Naive B cell (primary cell): ENCODE results near the gene DYNLL1. TPM values are rescaled to one million over a fixed set of nuclear protein-coding genes. Genes with fewer than 3 reads are reported as not detected.
A peak's percentile ranks its signal among the peaks of the same experiment; 100 is the strongest.

Source experiments
- ATAC-seq, 2 donors: fragments of 150-1000 bp; cut with Tn5 transposase; 2 replicates each; pipeline ENCODE4 v1.10.0; 2021; ENCODE audit warnings: low read depth in 2 of 2, mild to moderate bottlenecking in 2 of 2, moderate library complexity in 2 of 2
- DNase-seq: peaks from one replicate; pipeline ENCODE4 v3.0.0; 2022
- H3K27ac Mint-ChIP-seq, 6 donors: one replicate each; pipeline ENCODE4 v1.8.0; 2020 to 2022; ENCODE audit warnings: mild to moderate bottlenecking in 6 of 6, mixed read lengths in 6 of 6, moderate library complexity in 5 of 6, inconsistent platforms in 2 of 6
- H3K27me3 Mint-ChIP-seq, 3 donors: one replicate each; pipeline ENCODE4 v1.8.0; 2021 to 2022; ENCODE audit warnings: mixed read lengths in 3 of 3, mild to moderate bottlenecking in 1 of 3
- H3K36me3 Mint-ChIP-seq, 2 donors: one replicate each; pipeline ENCODE4 v1.8.0; 2020 to 2022; ENCODE audit warnings: mixed read lengths in 2 of 2, inconsistent platforms in 1 of 2, mild to moderate bottlenecking in 1 of 2
- H3K4me1 Mint-ChIP-seq, 3 donors: one replicate each; pipeline ENCODE4 v1.8.0; 2020 to 2022; ENCODE audit warnings: mixed read lengths in 3 of 3, inconsistent platforms in 1 of 3, mild to moderate bottlenecking in 1 of 3, moderate library complexity in 1 of 3
- H3K4me3 Mint-ChIP-seq, 8 donors: one replicate each; pipeline ENCODE4 v1.8.0; 2020 to 2022; ENCODE audit warnings: mild to moderate bottlenecking in 8 of 8, mixed read lengths in 8 of 8, moderate library complexity in 8 of 8, inconsistent platforms in 2 of 8
- H3K9me3 Mint-ChIP-seq, 7 donors: one replicate each; pipeline ENCODE4 v1.8.0; 2020 to 2022; ENCODE audit warnings: mixed read lengths in 7 of 7, mild to moderate bottlenecking in 5 of 7, inconsistent platforms in 2 of 7, moderate library complexity in 1 of 7
- polyA plus RNA-seq, 6 donors: library from polyadenylated mRNA; unstranded; fragments of 300-500 nt; fragmentation: Illumina TruSeq; gene quantifications; one replicate each; pipeline ENCODE4 v1.2.3, GENCODE V29; 2021; ENCODE audit warnings: low read depth in 6 of 6

The DYNLL1 gene
- polyA plus RNA-seq, 6 donors from 2014 or later: 206 to 326 (median 268) TPM

- Mint-ChIP-seq H3K4me3 (peak overlapping the region; percentile 92 to 100 (median 98)), H3K9me3 (no peaks in the 10 kb centered on the region), H3K4me1 (peaks cover 34 to 59% (median 54%) of the 10 kb centered on the region in 3 donors), H3K27ac (peak overlapping the region; percentile 33 to 100 (median 97)), H3K36me3 (no peaks in the 10 kb centered on the region), H3K27me3 (no peaks in the 10 kb centered on the region)
- peak; percentile 56 for DNase-seq
- peak; percentile 70 to 76 for ATAC-seq
Measured at GRCh38 chr12:120534703-120535655, 39.1 kb downstream of the DYNLL1 start.

- H3K9me3 Mint-ChIP-seq: no peaks in the 10 kb centered on the region
- H3K27me3 Mint-ChIP-seq: no peaks in the 10 kb centered on the region
- no peaks in the 10 kb centered on the region for H3K36me3 Mint-ChIP-seq
- peaks cover 37 to 68% (median 56%) of the 10 kb centered on the region in 3 donors for H3K4me1 Mint-ChIP-seq
- no peak for ATAC-seq
- H3K4me3 Mint-ChIP-seq: peak overlapping the region; percentile 71 to 98 (median 96)
- DNase-seq: no peak
- peak overlapping the region in 5 of 6 donors; percentile 28 to 97 (median 62) for H3K27ac Mint-ChIP-seq
Measured at GRCh38 chr12:120536064-120536791, 40.3 kb downstream of the DYNLL1 start.

GRCh38 chr12:120537856-120538220 lies 41.9 kb downstream of the DYNLL1 start:
- H3K27ac Mint-ChIP-seq: peak overlapping the region in 3 of 6 donors; percentile 7 to 77 (median 68)
- no peak for DNase-seq
- no peaks in the 10 kb centered on the region for H3K9me3 Mint-ChIP-seq
- no peaks in the 10 kb centered on the region for H3K36me3 Mint-ChIP-seq
- peak overlapping the region in 7 of 8 donors; percentile 2 to 98 (median 95) for H3K4me3 Mint-ChIP-seq
- H3K27me3 Mint-ChIP-seq: no peaks in the 10 kb centered on the region
- no peak for ATAC-seq
- peaks cover 37 to 81% (median 65%) of the 10 kb centered on the region in 3 donors for H3K4me1 Mint-ChIP-seq

- Mint-ChIP-seq H3K36me3 (no peaks in the 10 kb centered on the region), H3K9me3 (no peaks in the 10 kb centered on the region), H3K27ac (peak overlapping the region in 5 of 6 donors; percentile 57 to 86 (median 68)), H3K27me3 (no peaks in the 10 kb centered on the region), H3K4me1 (peaks cover 37 to 86% (median 67%) of the 10 kb centered on the region in 3 donors), H3K4me3 (peak overlapping the region; percentile 53 to 98 (median 78))
- ATAC-seq: no peak
- no peak for DNase-seq
Measured at GRCh38 chr12:120538281-120539156, 42.6 kb downstream of the DYNLL1 start.

GRCh38 chr12:120539303-120539702 lies 43.4 kb downstream of the DYNLL1 start:
- no peaks in the 10 kb centered on the region for H3K9me3 Mint-ChIP-seq
- DNase-seq: no peak
- H3K27me3 Mint-ChIP-seq: no peaks in the 10 kb centered on the region
- H3K27ac Mint-ChIP-seq: peak overlapping the region in 1 of 6 donors; percentile 65
- ATAC-seq: no peak
- H3K4me3 Mint-ChIP-seq: peak overlapping the region in 4 of 8 donors; percentile 0 to 98 (median 66)
- no peaks in the 10 kb centered on the region for H3K36me3 Mint-ChIP-seq
- H3K4me1 Mint-ChIP-seq: peaks cover 33 to 88% (median 69%) of the 10 kb centered on the region in 3 donors

- Mint-ChIP-seq H3K4me3 (peak overlapping the region in 1 of 8 donors; percentile 43), H3K27ac (no peak overlapping the region), H3K9me3 (no peaks in the 10 kb centered on the region), H3K4me1 (peaks cover 33 to 88% (median 62%) of the 10 kb centered on the region in 3 donors), H3K36me3 (no peaks in the 10 kb centered on the region), H3K27me3 (no peaks in the 10 kb centered on the region)
- no peak for ATAC-seq
- DNase-seq: no peak
Measured at GRCh38 chr12:120540445-120540844, 44.5 kb downstream of the DYNLL1 start.

GRCh38 chr12:120542166-120542565 lies 46.3 kb downstream of the DYNLL1 start:
- peak overlapping the region in 1 of 6 donors; percentile 51 for H3K27ac Mint-ChIP-seq

GRCh38 chr12:120544691-120545090 lies 48.8 kb downstream of the DYNLL1 start:
- Mint-ChIP-seq H3K27ac (no peak overlapping the region), H3K9me3 (no peaks in the 10 kb centered on the region), H3K36me3 (no peaks in the 10 kb centered on the region), H3K4me3 (no peak overlapping the region), H3K27me3 (no peaks in the 10 kb centered on the region), H3K4me1 (peaks cover 6 to 45% (median 21%) of the 10 kb centered on the region in 3 donors)
- DNase-seq (no peak), ATAC-seq (no peak)

More at GRCh38 chr12:120542166-120542565, 46.3 kb downstream of the DYNLL1 start:
- DNase-seq (no peak), ATAC-seq (no peak)
- Mint-ChIP-seq H3K9me3 (no peaks in the 10 kb centered on the region), H3K36me3 (no peaks in the 10 kb centered on the region), H3K4me3 (no peak overlapping the region), H3K4me1 (peaks cover 24 to 71% (median 45%) of the 10 kb centered on the region in 3 donors), H3K27me3 (no peaks in the 10 kb centered on the region)

- ATAC-seq (no peak), DNase-seq (no peak)
- H3K27ac Mint-ChIP-seq: no peak overlapping the region
- peaks cover 3 to 34% (median 20%) of the 10 kb centered on the region in 3 donors for H3K4me1 Mint-ChIP-seq
- no peaks in the 10 kb centered on the region for H3K27me3 Mint-ChIP-seq
- H3K36me3 Mint-ChIP-seq: no peaks in the 10 kb centered on the region
- no peak overlapping the region for H3K4me3 Mint-ChIP-seq
- H3K9me3 Mint-ChIP-seq: no peaks in the 10 kb centered on the region
Measured at GRCh38 chr12:120546050-120546386, 50.1 kb downstream of the DYNLL1 start.

Other genes with a start within 250 kb of the DYNLL1 start
- gene PXN, start 230.4 kb upstream of the DYNLL1 start, polyA plus RNA-seq: 1 to 10 TPM in 5 of 6 donors, under 1 TPM in 1; 0.95 to 6.0 (median 3.7) TPM
- gene RNU4-2, start 204.2 kb upstream of the DYNLL1 start, polyA plus RNA-seq: 100 to 1,000 TPM in 1 of 6 donors, 10 to 100 TPM in 1, not detected in 4; 82.0 to 107 TPM
- gene RNU4-1, start 202.9 kb upstream of the DYNLL1 start, polyA plus RNA-seq: not detected
- 1 to 10 TPM; 1.3 to 4.3 (median 1.4) TPM for gene SIRT4, start 193.8 kb upstream of the DYNLL1 start, polyA plus RNA-seq
- not detected for gene PLA2G1B, start 168.3 kb upstream of the DYNLL1 start, polyA plus RNA-seq
- not detected for gene MSI1, start 126.9 kb upstream of the DYNLL1 start, polyA plus RNA-seq
- 1,000 to 10,000 TPM in 1 of 6 donors, 100 to 1,000 TPM in 5; 716 to 1,228 (median 856) TPM for gene COX6A1, start 58.0 kb upstream of the DYNLL1 start, polyA plus RNA-seq
- gene TRIAP1, start 49.7 kb upstream of the DYNLL1 start, polyA plus RNA-seq: 10 to 100 TPM; 49.1 to 66.6 (median 58.4) TPM
- 10 to 100 TPM in 5 of 6 donors, 1 to 10 TPM in 1; 9.7 to 16.3 (median 14.5) TPM for gene GATC, start 49.7 kb upstream of the DYNLL1 start, polyA plus RNA-seq
- 100 to 1,000 TPM; 208 to 293 (median 218) TPM for gene SRSF9, start 26.4 kb upstream of the DYNLL1 start, polyA plus RNA-seq
- 10 to 100 TPM; 25.2 to 56.5 (median 35.1) TPM for gene COQ5, start 33.0 kb downstream of the DYNLL1 start, polyA plus RNA-seq
- 100 to 1,000 TPM in 2 of 6 donors, 10 to 100 TPM in 4; 77.2 to 133 (median 94.7) TPM for gene RNF10, start 38.2 kb downstream of the DYNLL1 start, polyA plus RNA-seq
- 100 to 1,000 TPM in 2 of 6 donors, 10 to 100 TPM in 4; 68.7 to 116 (median 94.6) TPM for gene POP5, start 85.3 kb downstream of the DYNLL1 start, polyA plus RNA-seq
- gene CABP1, start 144.5 kb downstream of the DYNLL1 start, polyA plus RNA-seq: not detected
- gene MLEC, start 191.0 kb downstream of the DYNLL1 start, polyA plus RNA-seq: 10 to 100 TPM; 32.0 to 43.8 (median 33.8) TPM
- gene UNC119B, start 214.3 kb downstream of the DYNLL1 start, polyA plus RNA-seq: 1 to 10 TPM in 5 of 6 donors, not detected in 1; 6.4 to 9.5 (median 7.3) TPM
- 10 to 100 TPM in 1 of 6 donors, 1 to 10 TPM in 5; 3.4 to 17.4 (median 7.7) TPM for gene ACADS, start 229.7 kb downstream of the DYNLL1 start, polyA plus RNA-seq